HL-60 (cell line): ENCODE measurements around the gene VWA8.

Experiments used
- DNase-seq, 2 experiments: peaks; one replicate each; pipeline ENCODE4 v3.0.0-alpha.2; 2010 to 2020; ENCODE audit warnings: low read depth in 1 of 2, low spot score in 1 of 2
- H3K27ac ChIP-seq: fragments of 250-450 bp; sonication (Bioruptor Pico); replicated peaks from 2 replicates; pipeline ENCODE4 v1.5.1; 2020; ENCODE audit warnings: mild to moderate bottlenecking, moderate library complexity
- H3K27me3 ChIP-seq: fragments of 250-450 bp; sonication (Bioruptor Pico); 2 replicates; pipeline ENCODE4 v1.5.1; 2021; ENCODE audit warnings: mild to moderate bottlenecking, moderate library complexity; ENCODE audit not compliant: insufficient read depth, poor library complexity, severe bottlenecking
- H3K4me3 ChIP-seq: replicated peaks from 2 replicates; pipeline ENCODE4 v1.5.1; 2011; ENCODE audit warnings: mild to moderate bottlenecking, control low read depth, low read length; ENCODE audit not compliant: insufficient read depth
- CTCF ChIP-seq: IDR thresholded peaks from one replicate; pipeline ENCODE4 v1.5.1; 2011; ENCODE audit warnings: low read length, control low read depth, inconsistent platforms; ENCODE audit not compliant: insufficient read depth
- GABPA ChIP-seq: IDR thresholded peaks from 2 replicates; pipeline ENCODE4 v1.6.1; 2012; ENCODE audit warnings: low read depth
- POLR2AphosphoS5 ChIP-seq: IDR thresholded peaks from 2 replicates; pipeline ENCODE4 v1.6.1; 2012; ENCODE audit warnings: low read depth
- REST ChIP-seq: IDR thresholded peaks from 2 replicates; pipeline ENCODE4 v1.6.1; 2012; ENCODE audit warnings: low read depth; ENCODE audit not compliant: insufficient replicate concordance
- SPI1 ChIP-seq: IDR thresholded peaks from 2 replicates; pipeline ENCODE4 v1.6.1; 2012; ENCODE audit warnings: low read depth, mild to moderate bottlenecking, borderline replicate concordance

The VWA8 gene

GRCh38 chr13:41563984-41564365, 396.9 kb downstream of the VWA8 start:
- Histone ChIP-seq H3K4me3 (no peak overlapping the region), H3K27me3 (no peaks in the 10 kb centered on the region), H3K27ac (no peak overlapping the region)
- TF ChIP-seq GABPA = no peak
- no peak for TF ChIP-seq SPI1
- no peak for TF ChIP-seq CTCF
- no peak for TF ChIP-seq REST
- TF ChIP-seq POLR2AphosphoS5 = no peak
- no peak for DNase-seq

- DNase-seq = no peak
- Histone ChIP-seq H3K27ac (no peak overlapping the region), H3K4me3 (no peak overlapping the region), H3K27me3 (no peaks in the 10 kb centered on the region)
- no peak for TF ChIP-seq GABPA
- TF ChIP-seq REST = no peak
- no peak for TF ChIP-seq POLR2AphosphoS5
- no peak for TF ChIP-seq CTCF
- no peak for TF ChIP-seq SPI1
These were observed 397.4 kb downstream of the VWA8 start for GRCh38 chr13:41563341-41563983.

GRCh38 chr13:41562541-41563178, 398.2 kb downstream of the VWA8 start:
- DNase-seq = no peak
- no peak overlapping the region for H3K27ac ChIP-seq

More at GRCh38 chr13:41562541-41563178, 398.2 kb downstream of the VWA8 start:
- no peak for TF ChIP-seq GABPA
- no peak for TF ChIP-seq POLR2AphosphoS5
- TF ChIP-seq REST = no peak
- TF ChIP-seq SPI1 = no peak
- TF ChIP-seq CTCF = no peak
- no peak overlapping the region for H3K4me3 ChIP-seq
- no peaks in the 10 kb centered on the region for H3K27me3 ChIP-seq
